Measurements from ENCODE around the gene TIAM2. TPM values are rescaled to one million over a fixed set of nuclear protein-coding genes. Genes with fewer than 3 reads are reported as not detected.

Gene TIAM2
- polyA plus RNA-seq, 1 experiment = 12.6 TPM

GRCh38 chr6:155290491-155290890 lies 295.4 kb downstream of the TIAM2 start:
- H3K27me3 ChIP-seq (ENCODE audit: control insufficient read depth, insufficient read depth, low read length) = no peaks in the 10 kb centered on the region
- TF ChIP-seq CTCF (IDR thresholded peaks at IDR 0.05; ENCODE audit: low read depth, low read length) = no peak
- H3K4me3 ChIP-seq (ENCODE audit: low read depth, low read length) = no peak overlapping the region
- CTCF ChIA-PET = interaction anchor here (1.1 kb wide), 1 partner anchor 43 kb away, joined by 3 read pairs; no protein-coding TSS in a partner anchor
- no peak overlapping the region for H3K27ac ChIP-seq (ENCODE audit: low read depth, low read length)
- POLR2A ChIA-PET = no interaction called here
- DNase-seq (ENCODE audit: low read depth, low spot score) = no peak
- no peaks in the 10 kb centered on the region for H3K9me3 ChIP-seq (ENCODE audit: control insufficient read depth, insufficient read depth, low read length)

DNA sequence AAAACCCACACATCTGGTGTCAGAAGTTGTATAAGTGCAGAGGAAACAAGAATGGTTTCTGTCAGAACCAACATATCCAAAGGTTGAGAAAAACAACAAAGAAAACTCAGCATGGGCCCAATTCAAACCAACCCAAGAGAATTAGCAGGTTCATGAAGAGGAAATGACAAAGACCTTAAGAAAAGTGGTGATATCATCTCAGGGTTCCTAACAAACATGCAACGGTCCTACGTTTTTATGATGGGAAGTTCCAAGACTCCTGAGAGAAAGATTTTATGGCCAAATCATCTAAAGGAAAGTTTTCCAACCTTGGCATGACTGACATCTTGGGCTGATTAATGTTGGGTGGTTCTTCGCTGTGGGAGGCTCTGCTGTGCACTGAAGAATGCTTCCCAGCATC lies 296.2 kb downstream of the TIAM2 start:
- Histone ChIP-seq H3K9me3 (ENCODE audit: control insufficient read depth, insufficient read depth, low read length) (no peaks in the 10 kb centered on the region), H3K27me3 (ENCODE audit: control insufficient read depth, insufficient read depth, low read length) (no peaks in the 10 kb centered on the region), H3K27ac (ENCODE audit: low read depth, low read length) (no peak overlapping the region), H3K4me3 (ENCODE audit: low read depth, low read length) (no peak overlapping the region)
- POLR2A ChIA-PET = no interaction called here
- no peak for DNase-seq (ENCODE audit: low read depth, low spot score)
- CTCF ChIA-PET = interaction anchor here (0.8 to 1.1 kb wide), 2 partner anchors 10 to 43 kb away, joined by 3 read pairs; no protein-coding TSS in a partner anchor
- no peak for TF ChIP-seq CTCF (IDR thresholded peaks at IDR 0.05; ENCODE audit: low read depth, low read length)

DNA sequence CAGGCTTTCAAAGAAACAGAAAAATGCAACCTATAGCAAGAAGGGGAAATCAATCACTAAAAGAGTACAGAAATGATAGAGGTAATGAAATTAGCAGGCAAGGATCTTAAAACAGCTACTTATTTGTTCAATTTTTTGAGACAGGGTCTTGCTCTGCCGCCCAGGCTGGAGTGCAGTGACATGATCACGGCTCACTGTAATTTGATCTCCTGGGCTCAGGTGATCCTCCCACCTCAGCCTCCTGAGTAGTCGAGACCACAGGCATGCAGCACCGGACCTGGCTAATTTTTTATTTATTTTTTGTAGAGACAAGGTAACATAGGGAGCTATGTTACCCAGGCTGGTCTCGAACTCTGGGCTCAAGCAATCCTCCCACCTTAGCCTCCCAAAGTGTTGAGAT lies 297.6 kb downstream of the TIAM2 start:
- Histone ChIP-seq H3K27ac (ENCODE audit: low read depth, low read length) (no peak overlapping the region), H3K9me3 (ENCODE audit: control insufficient read depth, insufficient read depth, low read length) (no peaks in the 10 kb centered on the region), H3K27me3 (ENCODE audit: control insufficient read depth, insufficient read depth, low read length) (no peaks in the 10 kb centered on the region), H3K4me3 (ENCODE audit: low read depth, low read length) (no peak overlapping the region)
- no peak for TF ChIP-seq CTCF (IDR thresholded peaks at IDR 0.05; ENCODE audit: low read depth, low read length)
- ChIA-PET CTCF (no interaction called here), POLR2A (no interaction called here)
- DNase-seq (ENCODE audit: low read depth, low spot score) = no peak

DNA sequence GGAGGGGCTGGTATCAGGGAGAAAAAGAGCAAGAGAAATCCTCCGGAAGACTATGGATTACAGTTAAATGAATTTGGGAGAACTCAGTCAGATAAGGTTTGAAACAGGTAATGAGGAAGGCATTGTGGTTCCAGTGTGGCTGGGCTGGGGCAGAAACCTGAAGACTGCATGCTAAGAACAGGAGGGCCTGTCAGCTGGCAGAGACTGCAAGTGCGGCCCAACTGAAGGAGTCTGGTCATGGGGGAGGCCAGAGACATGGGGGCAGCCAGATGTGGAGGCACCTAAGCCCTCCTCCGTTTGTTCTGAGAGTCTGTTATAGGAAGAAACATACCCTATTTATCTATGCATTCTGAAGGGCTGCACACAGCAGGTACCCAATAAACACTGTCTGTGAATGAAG lies 302.6 kb downstream of the TIAM2 start:
- DNase-seq (ENCODE audit: low read depth, low spot score) = no peak
- no peak overlapping the region for H3K4me3 ChIP-seq (ENCODE audit: low read depth, low read length)
- POLR2A ChIA-PET = no interaction called here
- TF ChIP-seq CTCF (IDR thresholded peaks at IDR 0.05; ENCODE audit: low read depth, low read length) = no peak
- H3K27me3 ChIP-seq (ENCODE audit: control insufficient read depth, insufficient read depth, low read length) = no peaks in the 10 kb centered on the region
- H3K9me3 ChIP-seq (ENCODE audit: control insufficient read depth, insufficient read depth, low read length) = no peaks in the 10 kb centered on the region
- H3K27ac ChIP-seq (ENCODE audit: low read depth, low read length) = no peak overlapping the region
- CTCF ChIA-PET = no interaction called here

DNA sequence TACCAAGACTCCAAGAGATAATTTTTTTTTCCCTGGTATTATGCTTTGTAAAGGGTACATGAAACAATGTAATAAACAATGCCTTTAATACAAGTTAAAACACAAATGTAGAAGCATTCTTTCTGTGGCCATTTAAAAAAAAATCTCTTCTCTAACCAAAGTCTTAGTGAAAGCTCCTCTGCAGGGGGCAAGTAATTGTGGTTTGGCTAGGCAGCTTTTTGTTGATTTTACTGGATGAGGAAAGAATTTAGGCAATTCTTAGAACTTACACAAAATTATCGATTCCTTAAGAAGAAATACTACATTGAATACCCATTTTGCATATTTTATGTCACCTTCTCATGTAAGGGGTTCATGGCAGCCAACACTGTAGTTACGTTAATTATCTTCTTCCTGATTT lies 306.8 kb downstream of the TIAM2 start:
- no peak for TF ChIP-seq CTCF (IDR thresholded peaks at IDR 0.05; ENCODE audit: low read depth, low read length)
- no peak for DNase-seq (ENCODE audit: low read depth, low spot score)
- POLR2A ChIA-PET = no interaction called here
- CTCF ChIA-PET = interaction anchor here (1.0 kb wide), 1 partner anchor 193 kb away, joined by 3 read pairs; no protein-coding TSS in a partner anchor
- Histone ChIP-seq H3K27ac (ENCODE audit: low read depth, low read length) (no peak overlapping the region), H3K27me3 (ENCODE audit: control insufficient read depth, insufficient read depth, low read length) (no peaks in the 10 kb centered on the region), H3K4me3 (ENCODE audit: low read depth, low read length) (no peak overlapping the region), H3K9me3 (ENCODE audit: control insufficient read depth, insufficient read depth, low read length) (no peaks in the 10 kb centered on the region)
